ENCODE results near the gene RNPEPL1. TPM values are rescaled to one million over a fixed set of nuclear protein-coding genes. Genes with fewer than 3 reads are reported as not detected.

RNPEPL1 gene
- total and polyA plus RNA-seq, 5 donors from 2014 or later = 28.5 to 167 (median 70.8) TPM

GRCh38 chr2:240623531-240624010, 55.3 kb downstream of the RNPEPL1 start:
- H3K27ac Mint-ChIP-seq = peak overlapping the region in 1 of 3 donors; percentile 60
- no peak overlapping the region for H3K27ac ChIP-seq (ENCODE audit: insufficient read depth, low read length, poor library complexity, severe bottlenecking)
- H3K9me3 ChIP-seq (ENCODE audit: control insufficient read depth in 2 of 2, low read length in 2 of 2) = no peaks in the 10 kb centered on the region
- H3K36me3 ChIP-seq (ENCODE audit: control insufficient read depth, insufficient read depth, low read length) = no peaks in the 10 kb centered on the region
- peaks cover 0 to 43% (median 21%) of the 10 kb centered on the region in 4 donors for H3K4me1 Mint-ChIP-seq
- H3K4me3 ChIP-seq (ENCODE audit: low read depth, low read length) = no peak overlapping the region
- no peaks in the 10 kb centered on the region for H3K27me3 Mint-ChIP-seq
- DNase-seq (no peak), ATAC-seq (ENCODE audit: low read depth in 2 of 2) (no peak)
- peaks cover 61% of the 10 kb centered on the region for H3K4me1 ChIP-seq (ENCODE audit: control insufficient read depth, insufficient read depth, low read length, poor library complexity, severe bottlenecking)
- H3K9me3 Mint-ChIP-seq = peaks cover 0 to 3% (median 0%) of the 10 kb centered on the region in 7 donors
- H3K4me3 Mint-ChIP-seq = no peak overlapping the region
- peaks cover 6% of the 10 kb centered on the region for H3K36me3 Mint-ChIP-seq
- no peaks in the 10 kb centered on the region for H3K27me3 ChIP-seq (ENCODE audit: control insufficient read depth, insufficient read depth, low read length)

GRCh38 chr2:240624011-240624949, 56.0 kb downstream of the RNPEPL1 start:
- H3K4me1 Mint-ChIP-seq = peaks cover 0 to 43% (median 21%) of the 10 kb centered on the region in 4 donors
- H3K27ac Mint-ChIP-seq = peak overlapping the region; percentile 56 to 80 (median 78)

GRCh38 chr2:240624950-240625621, 56.8 kb downstream of the RNPEPL1 start, which contains the start of gene GPR35:
Gene GPR35 (plus strand): TSS chr2:240625480. CDS start chr2:240629953, 4,473 bp downstream.
- Mint-ChIP-seq H3K9me3 (peaks cover 0 to 3% (median 0%) of the 10 kb centered on the region in 7 donors), H3K36me3 (no peaks in the 10 kb centered on the region), H3K27me3 (no peaks in the 10 kb centered on the region), H3K4me1 (peaks cover 0 to 41% (median 21%) of the 10 kb centered on the region in 4 donors), H3K4me3 (peak within 1 kb of the TSS in 3 of 4 donors; percentile 21 to 72 (median 57)), H3K27ac (peak within 1 kb of the TSS; percentile 56 to 80 (median 78))
- H3K4me1 ChIP-seq (ENCODE audit: control insufficient read depth, insufficient read depth, low read length, poor library complexity, severe bottlenecking) = peaks cover 61% of the 10 kb centered on the region
- peak; percentile 35 to 42 for ATAC-seq (ENCODE audit: low read depth in 2 of 2)
- H3K36me3 ChIP-seq (ENCODE audit: control insufficient read depth, insufficient read depth, low read length) = no peaks in the 10 kb centered on the region
- H3K9me3 ChIP-seq (ENCODE audit: control insufficient read depth in 2 of 2, low read length in 2 of 2) = no peaks in the 10 kb centered on the region
- H3K27me3 ChIP-seq (ENCODE audit: control insufficient read depth, insufficient read depth, low read length) = no peaks in the 10 kb centered on the region
- no peak within 1 kb of the TSS for H3K4me3 ChIP-seq (ENCODE audit: low read depth, low read length)
- DNase-seq = peak; percentile 42 to 51 (median 49)
- H3K27ac ChIP-seq (ENCODE audit: insufficient read depth, low read length, poor library complexity, severe bottlenecking) = peak within 1 kb of the TSS; percentile 47

More at GRCh38 chr2:240624011-240624949, 56.0 kb downstream of the RNPEPL1 start:
- Histone ChIP-seq H3K4me1 (ENCODE audit: control insufficient read depth, insufficient read depth, low read length, poor library complexity, severe bottlenecking) (peaks cover 61% of the 10 kb centered on the region), H3K27ac (ENCODE audit: insufficient read depth, low read length, poor library complexity, severe bottlenecking) (peak overlapping the region; percentile 41), H3K27me3 (ENCODE audit: control insufficient read depth, insufficient read depth, low read length) (no peaks in the 10 kb centered on the region), H3K36me3 (ENCODE audit: control insufficient read depth, insufficient read depth, low read length) (no peaks in the 10 kb centered on the region), H3K4me3 (ENCODE audit: low read depth, low read length) (no peak overlapping the region), H3K9me3 (ENCODE audit: control insufficient read depth in 2 of 2, low read length in 2 of 2) (no peaks in the 10 kb centered on the region)
- Mint-ChIP-seq H3K27me3 (no peaks in the 10 kb centered on the region), H3K36me3 (no peaks in the 10 kb centered on the region), H3K4me3 (peak overlapping the region in 1 of 4 donors; percentile 57), H3K9me3 (peaks cover 0 to 3% (median 0%) of the 10 kb centered on the region in 7 donors)
- ATAC-seq (ENCODE audit: low read depth in 2 of 2) (no peak), DNase-seq (no peak)

GRCh38 chr2:240626531-240627300, 58.4 kb downstream of the RNPEPL1 start:
- H3K27ac Mint-ChIP-seq = peak overlapping the region in 2 of 3 donors; percentile 9 to 59
- no peaks in the 10 kb centered on the region for H3K36me3 Mint-ChIP-seq
- no peaks in the 10 kb centered on the region for H3K27me3 ChIP-seq (ENCODE audit: control insufficient read depth, insufficient read depth, low read length)
- peaks cover 0 to 3% (median 0%) of the 10 kb centered on the region in 7 donors for H3K9me3 Mint-ChIP-seq
- no peak for ATAC-seq (ENCODE audit: low read depth in 2 of 2)
- no peaks in the 10 kb centered on the region for H3K36me3 ChIP-seq (ENCODE audit: control insufficient read depth, insufficient read depth, low read length)
- peaks cover 0 to 35% (median 15%) of the 10 kb centered on the region in 4 donors for H3K4me1 Mint-ChIP-seq
- H3K4me1 ChIP-seq (ENCODE audit: control insufficient read depth, insufficient read depth, low read length, poor library complexity, severe bottlenecking) = peaks cover 44% of the 10 kb centered on the region
- H3K27ac ChIP-seq (ENCODE audit: insufficient read depth, low read length, poor library complexity, severe bottlenecking) = no peak overlapping the region
- no peak overlapping the region for H3K4me3 ChIP-seq (ENCODE audit: low read depth, low read length)
- H3K27me3 Mint-ChIP-seq = no peaks in the 10 kb centered on the region
- no peaks in the 10 kb centered on the region for H3K9me3 ChIP-seq (ENCODE audit: control insufficient read depth in 2 of 2, low read length in 2 of 2)
- no peak for DNase-seq
- no peak overlapping the region for H3K4me3 Mint-ChIP-seq

- Histone ChIP-seq H3K36me3 (ENCODE audit: control insufficient read depth, insufficient read depth, low read length) (no peaks in the 10 kb centered on the region), H3K4me1 (ENCODE audit: control insufficient read depth, insufficient read depth, low read length, poor library complexity, severe bottlenecking) (peaks cover 32% of the 10 kb centered on the region), H3K27me3 (ENCODE audit: control insufficient read depth, insufficient read depth, low read length) (no peaks in the 10 kb centered on the region), H3K4me3 (ENCODE audit: low read depth, low read length) (no peak overlapping the region), H3K27ac (ENCODE audit: insufficient read depth, low read length, poor library complexity, severe bottlenecking) (no peak overlapping the region), H3K9me3 (ENCODE audit: control insufficient read depth in 2 of 2, low read length in 2 of 2) (no peaks in the 10 kb centered on the region)
- H3K4me3 Mint-ChIP-seq = no peak overlapping the region
- H3K27me3 Mint-ChIP-seq = no peaks in the 10 kb centered on the region
- peaks cover 0 to 5% (median 0%) of the 10 kb centered on the region in 7 donors for H3K9me3 Mint-ChIP-seq
- ATAC-seq (ENCODE audit: low read depth in 2 of 2) (no peak), DNase-seq (no peak)
- peaks cover 0 to 26% (median 7%) of the 10 kb centered on the region in 4 donors for H3K4me1 Mint-ChIP-seq
- H3K27ac Mint-ChIP-seq = no peak overlapping the region
- H3K36me3 Mint-ChIP-seq = no peaks in the 10 kb centered on the region
These were observed 59.6 kb downstream of the RNPEPL1 start for GRCh38 chr2:240627736-240628506.

GRCh38 chr2:240628507-240628807, 60.2 kb downstream of the RNPEPL1 start:
- H3K4me3 Mint-ChIP-seq = no peak overlapping the region
- DNase-seq (no peak), ATAC-seq (ENCODE audit: low read depth in 2 of 2) (no peak)
- H3K9me3 Mint-ChIP-seq = peaks cover 0 to 6% (median 2%) of the 10 kb centered on the region in 7 donors
- Histone ChIP-seq H3K9me3 (ENCODE audit: control insufficient read depth in 2 of 2, low read length in 2 of 2) (peaks cover under 1 to 1% of the 10 kb centered on the region in 2 experiments), H3K4me3 (ENCODE audit: low read depth, low read length) (no peak overlapping the region), H3K27me3 (ENCODE audit: control insufficient read depth, insufficient read depth, low read length) (no peaks in the 10 kb centered on the region), H3K27ac (ENCODE audit: insufficient read depth, low read length, poor library complexity, severe bottlenecking) (no peak overlapping the region), H3K4me1 (ENCODE audit: control insufficient read depth, insufficient read depth, low read length, poor library complexity, severe bottlenecking) (peaks cover 28% of the 10 kb centered on the region), H3K36me3 (ENCODE audit: control insufficient read depth, insufficient read depth, low read length) (no peaks in the 10 kb centered on the region)
- H3K27me3 Mint-ChIP-seq = no peaks in the 10 kb centered on the region
- no peak overlapping the region for H3K27ac Mint-ChIP-seq
- H3K4me1 Mint-ChIP-seq = peaks cover 0 to 21% (median 4%) of the 10 kb centered on the region in 4 donors
- no peaks in the 10 kb centered on the region for H3K36me3 Mint-ChIP-seq

Measured in CD4-positive, CD25-positive, alpha-beta regulatory T cell (primary cell).